SK-N-SH (cell line): Measurements from ENCODE around the gene MRFAP1L1. TPM values are rescaled to one million over a fixed set of nuclear protein-coding genes. Genes with fewer than 3 reads are reported as not detected.

Experiments
- CTCF ChIA-PET: fragments of 300-600, 350-600 bp; formaldehyde crosslinking; extraction: SDS; loops from one replicate; lab custom pipeline; 2021; lab: Yijun Ruan, JAX
- POLR2A ChIA-PET: fragments of 350-600 bp; sonication (Branson Sonifier 250); formaldehyde crosslinking; extraction: SDS; loops from one replicate; lab custom pipeline; 2020; ENCODE audit warnings: antibody characterized with exemption, inconsistent platforms; lab: Yijun Ruan, JAX
- DNase-seq: peaks from one replicate; pipeline ENCODE4 v3.0.0; 2012
- H2AFZ ChIP-seq: fragments of 200-600 bp; sonication (generic); 2 replicates; pipeline ENCODE4 v1.8.1; 2016; ENCODE audit warnings: antibody characterized with exemption, mild to moderate bottlenecking, low read depth
- H3F3A ChIP-seq: fragments of 200-600 bp; sonication (generic); replicated peaks from 2 replicates; pipeline ENCODE3; 2016; ENCODE audit warnings: antibody characterized with exemption, mild to moderate bottlenecking; ENCODE audit not compliant: insufficient read depth
- H3K27ac ChIP-seq, 2 experiments: fragments of 200-500 bp in 1 of 2; fragments of 200-600 bp in 1 of 2; sonication (Bioruptor generic) in 1 of 2; sonication (generic), shearing (Covaris generic) in 1 of 2; 2 replicates each; pipeline versions ENCODE4 v1.5.1 to v1.6.1; 2014 to 2016; ENCODE audit warnings: low read depth in 2 of 2, inconsistent platforms in 1 of 2, low read length in 1 of 2, mild to moderate bottlenecking in 1 of 2, mixed read lengths in 1 of 2
- H3K27me3 ChIP-seq: fragments of 200-600 bp; sonication (generic), shearing (Covaris generic); 2 replicates; pipeline ENCODE4 v1.6.1; 2016; ENCODE audit warnings: mixed run types; ENCODE audit not compliant: insufficient read depth
- H3K36me3 ChIP-seq, 2 experiments: fragments of 200-500 bp in 1 of 2; fragments of 200-600 bp in 1 of 2; sonication (Bioruptor generic) in 1 of 2; sonication (generic) in 1 of 2; replicated peaks in 1 of 2; 2 replicates each; pipeline versions ENCODE3 to v1.5.1; 2014 to 2016; ENCODE audit warnings: low read length in 1 of 2, mild to moderate bottlenecking in 1 of 2; ENCODE audit not compliant: insufficient read depth in 2 of 2, control insufficient read depth in 1 of 2
- H3K4me1 ChIP-seq, 2 experiments: fragments of 200-500 bp in 1 of 2; fragments of 200-600 bp in 1 of 2; sonication (Bioruptor generic) in 1 of 2; sonication (generic), shearing (Covaris generic) in 1 of 2; 2 replicates each; pipeline versions ENCODE4 v1.5.1 to v1.6.1; 2014 to 2016; ENCODE audit warnings: low read depth in 1 of 2, low read length in 1 of 2, mixed run types in 1 of 2; ENCODE audit not compliant: insufficient read depth in 2 of 2, control insufficient read depth in 1 of 2
- H3K4me2 ChIP-seq: fragments of 200-600 bp; sonication (generic), shearing (Covaris generic); 2 replicates; pipeline ENCODE4 v1.6.1; 2017; ENCODE audit warnings: mixed run types
- H3K4me3 ChIP-seq, 2 experiments: fragments of 200-500 bp in 1 of 2; fragments of 200-600 bp in 1 of 2; sonication (Bioruptor generic) in 1 of 2; sonication (generic), shearing (Covaris generic) in 1 of 2; 2 replicates each; pipeline versions ENCODE4 v1.5.1 to v1.8.1; 2014 to 2016; ENCODE audit warnings: low read depth in 2 of 2, inconsistent platforms in 1 of 2, low read length in 1 of 2, mild to moderate bottlenecking in 1 of 2, mixed read lengths in 1 of 2, moderate library complexity in 1 of 2
- H3K79me2 ChIP-seq: fragments of 200-600 bp; sonication (generic); 2 replicates; pipeline ENCODE4 v1.8.1; 2017; ENCODE audit warnings: mild to moderate bottlenecking; ENCODE audit not compliant: insufficient read depth
- H3K9ac ChIP-seq: fragments of 200-600 bp; sonication (generic); 2 replicates; pipeline ENCODE4 v1.6.1; 2017; ENCODE audit warnings: mixed run types
- H3K9me2 ChIP-seq: fragments of 200-600 bp; sonication (generic); 2 replicates; pipeline ENCODE4 v1.6.1; 2017; ENCODE audit warnings: mixed run types
- H3K9me3 ChIP-seq: fragments of 200-600 bp; sonication (generic); 2 replicates; pipeline ENCODE4 v1.6.1; 2017; ENCODE audit warnings: mixed run types, mild to moderate bottlenecking, moderate library complexity
- H4K20me1 ChIP-seq: fragments of 200-600 bp; sonication (generic); 2 replicates; pipeline ENCODE4 v1.6.1; 2017; ENCODE audit warnings: mild to moderate bottlenecking, mixed run types; ENCODE audit not compliant: insufficient read depth
- CHD2 ChIP-seq: fragments of 150-350 bp; IDR thresholded peaks from 2 replicates; pipeline ENCODE4 v1.6.1; 2018; ENCODE audit warnings: low read length; ENCODE audit not compliant: partially characterized antibody
- CTCF ChIP-seq: fragments of 200-600 bp; sonication (generic); IDR thresholded peaks from 2 replicates; pipeline ENCODE4 v1.6.1; 2017; ENCODE audit warnings: antibody characterized with exemption, mild to moderate bottlenecking, moderate library complexity
- ELF1 ChIP-seq: IDR thresholded peaks from 2 replicates; pipeline ENCODE4 v1.4.0; 2012
- EP300 ChIP-seq, 2 experiments: IDR thresholded peaks; 2 replicates each; pipeline versions ENCODE4 v1.4.0 to v1.6.1; 2012; ENCODE audit warnings: borderline replicate concordance in 1 of 2, low read depth in 1 of 2, low read length in 1 of 2
- EZH2phosphoT487 ChIP-seq: fragments of 200-600 bp; sonication (generic); IDR thresholded peaks from 2 replicates; pipeline ENCODE4 v1.6.1; 2017; ENCODE audit warnings: low read depth, mixed run types, mild to moderate bottlenecking, antibody characterized with exemption, moderate library complexity, borderline replicate concordance
- FOXM1 ChIP-seq: IDR thresholded peaks from 2 replicates; pipeline ENCODE4 v1.4.0; 2012; ENCODE audit warnings: low read depth, mild to moderate bottlenecking
- GATA2 ChIP-seq: sonication (generic); formaldehyde crosslinking; IDR thresholded peaks from 2 replicates; pipeline ENCODE4 v1.5.0; 2020; ENCODE audit warnings: mild to moderate bottlenecking, missing genetic modification reagents
- IRF3 ChIP-seq: fragments of 150-350 bp; IDR thresholded peaks from 2 replicates; pipeline ENCODE4 v1.6.1; 2016; ENCODE audit warnings: mild to moderate bottlenecking, low read depth, low read length
- JUND ChIP-seq: IDR thresholded peaks from 2 replicates; pipeline ENCODE4 v1.4.0; 2012
- MEF2A ChIP-seq: IDR thresholded peaks from 2 replicates; pipeline ENCODE4 v1.4.0; 2012; ENCODE audit warnings: low read depth, borderline replicate concordance
- MXI1 ChIP-seq: IDR thresholded peaks from 2 replicates; pipeline ENCODE4 v1.6.1; 2012; ENCODE audit warnings: mild to moderate bottlenecking, low read depth, low read length, improper control_type of control experiment
- NFIC ChIP-seq: IDR thresholded peaks from 2 replicates; pipeline ENCODE4 v1.4.0; 2012; ENCODE audit warnings: borderline replicate concordance
- NRF1 ChIP-seq: IDR thresholded peaks from 2 replicates; pipeline ENCODE4 v1.6.1; 2012; ENCODE audit warnings: low read depth, mild to moderate bottlenecking, low read length
- PBX3 ChIP-seq: IDR thresholded peaks from 2 replicates; pipeline ENCODE4; 2012
- POLR2AphosphoS5 ChIP-seq: IDR thresholded peaks from 2 replicates; pipeline ENCODE4 v1.6.1; 2012; ENCODE audit warnings: low read depth, low read length
- RAD21 ChIP-seq: IDR thresholded peaks from 2 replicates; pipeline ENCODE4 v1.6.1; 2012; ENCODE audit warnings: mild to moderate bottlenecking, low read length
- RXRA ChIP-seq: IDR thresholded peaks from 2 replicates; pipeline ENCODE4 v1.4.0; 2012; ENCODE audit warnings: low read depth, mild to moderate bottlenecking, borderline replicate concordance
- TAF1 ChIP-seq: IDR thresholded peaks from 2 replicates; pipeline ENCODE4 v1.6.1; 2012; ENCODE audit warnings: low read depth, mild to moderate bottlenecking, low read length, moderate library complexity, borderline replicate concordance
- TEAD4 ChIP-seq: IDR thresholded peaks from 2 replicates; pipeline ENCODE4 v1.4.0; 2012; ENCODE audit warnings: mild to moderate bottlenecking, borderline replicate concordance; ENCODE audit not compliant: insufficient read depth
- ZBTB33 ChIP-seq: IDR thresholded peaks from 2 replicates; pipeline ENCODE4 v1.4.0; 2012; ENCODE audit warnings: low read depth, borderline replicate concordance
- WGBS: methylation state at CpG from one replicate; pipeline ENCODE4 v1.1.6; 2017; ENCODE audit warnings: low lambda C conversion rate; 5-methylcytosine and 5-hydroxymethylcytosine counted together
- polyA plus RNA-seq, 3 experiments: library from polyadenylated mRNA; depleted of rRNA; stranded (reverse); fragments of >200 nt; gene quantifications; 2 replicates each; pipeline ENCODE4 v1.2.3, GENCODE V29; 2012

MRFAP1L1 gene
- polyA plus RNA-seq, 1 of the 3 experiments (the other 2 are of a cell fraction) = 60.3 TPM

GRCh38 chr4:6705646-6706045, 4.0 kb downstream of the MRFAP1L1 start:
- 98% methylated on average over 2 of the region's 2 CpGs for WGBS
- Histone ChIP-seq H3K27me3 (no peaks in the 10 kb centered on the region), H3K79me2 (peaks cover 75% of the 10 kb centered on the region), H3F3A (peaks cover 6% of the 10 kb centered on the region), H3K9me2 (no peaks in the 10 kb centered on the region), H3K4me1 (peaks cover 13 to 24% of the 10 kb centered on the region in 2 experiments), H4K20me1 (no peaks in the 10 kb centered on the region; the same call in 1 of the 2 replicates), H3K36me3 (peaks cover 22 to 25% of the 10 kb centered on the region in 2 experiments), H3K4me2 (no peak overlapping the region), H3K9me3 (no peaks in the 10 kb centered on the region), H3K4me3 (no peak overlapping the region), H2AFZ (no peak overlapping the region), H3K9ac (no peak overlapping the region), H3K27ac (no peak overlapping the region)
- POLR2A ChIA-PET = interaction anchor here (1.6 kb wide), 1 partner anchor 65 kb away, joined by 5 read pairs; the partner anchor contains the start of gene MRFAP1
- DNase-seq = no peak
- CTCF ChIA-PET = interaction anchor here (2.0 kb wide), 1 partner anchor 14 kb away, joined by 6 read pairs; no protein-coding TSS in a partner anchor
- TF ChIP-seq CHD2 = no peak
- TF ChIP-seq POLR2AphosphoS5 = no peak
- no peak for TF ChIP-seq EZH2phosphoT487
- TF ChIP-seq TAF1 = no peak
- no peak for TF ChIP-seq ZBTB33
- TF ChIP-seq GATA2 (CRISPR knock-in tag) = no peak
- TF ChIP-seq JUND = no peak
- TF ChIP-seq MEF2A = no peak
- TF ChIP-seq NFIC = no peak
- TF ChIP-seq TEAD4 = no peak
- no peak for TF ChIP-seq ELF1
- no peak for TF ChIP-seq RAD21
- TF ChIP-seq FOXM1 = no peak
- no peak for TF ChIP-seq EP300 (IDR thresholded peaks at IDR 0.05; ENCODE audit: borderline replicate concordance in 1 of 2, low read depth in 1 of 2, low read length in 1 of 2)
- TF ChIP-seq NRF1 = no peak
- no peak for TF ChIP-seq IRF3
- no peak for TF ChIP-seq CTCF
- no peak for TF ChIP-seq RXRA
- no peak for TF ChIP-seq MXI1
- TF ChIP-seq PBX3 = no peak
